HG02884 (cell line): ENCODE data around the gene KIAA1671.

ENCODE experiments used
- ATAC-seq: cut with Tn5 transposase; IDR thresholded peaks from one replicate; pipeline ENCODE4 v1.9.1; 2021; ENCODE audit warnings: mild to moderate bottlenecking, moderate library complexity; ENCODE audit not compliant: unreplicated experiment

The KIAA1671 gene

DNA sequence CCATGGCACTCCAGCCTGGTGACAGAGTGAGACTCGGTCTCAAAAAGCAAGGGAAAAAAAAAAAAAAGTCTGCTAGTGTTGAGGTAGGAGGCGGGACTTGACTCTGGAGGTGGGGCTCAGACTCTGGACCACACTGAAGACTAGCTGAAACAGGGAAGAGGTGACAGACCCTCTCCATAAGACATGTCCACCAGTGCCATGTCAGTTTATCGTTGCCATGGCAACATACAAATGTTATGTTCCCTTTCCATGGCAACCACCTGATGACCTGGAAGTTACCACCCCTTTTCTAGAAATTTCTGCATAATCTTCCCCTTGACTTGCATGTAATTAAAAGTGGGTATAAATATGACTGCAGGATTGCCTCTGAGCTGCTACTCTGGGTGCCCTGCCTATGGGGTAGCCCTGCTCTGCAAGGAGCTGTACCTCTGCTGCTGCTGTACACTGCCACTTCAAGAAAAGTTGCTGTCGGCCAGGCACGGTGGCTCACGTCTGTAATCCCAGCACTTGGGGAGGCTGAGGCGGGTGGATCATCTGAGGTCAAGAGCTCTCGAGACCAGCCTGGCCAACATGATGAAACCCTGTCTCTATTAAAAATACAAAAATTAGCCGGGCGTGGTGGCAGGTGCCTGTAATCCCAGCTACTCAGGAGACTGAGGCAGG, 55.1 kb downstream of the KIAA1671 start:
- no peak for ATAC-seq

DNA sequence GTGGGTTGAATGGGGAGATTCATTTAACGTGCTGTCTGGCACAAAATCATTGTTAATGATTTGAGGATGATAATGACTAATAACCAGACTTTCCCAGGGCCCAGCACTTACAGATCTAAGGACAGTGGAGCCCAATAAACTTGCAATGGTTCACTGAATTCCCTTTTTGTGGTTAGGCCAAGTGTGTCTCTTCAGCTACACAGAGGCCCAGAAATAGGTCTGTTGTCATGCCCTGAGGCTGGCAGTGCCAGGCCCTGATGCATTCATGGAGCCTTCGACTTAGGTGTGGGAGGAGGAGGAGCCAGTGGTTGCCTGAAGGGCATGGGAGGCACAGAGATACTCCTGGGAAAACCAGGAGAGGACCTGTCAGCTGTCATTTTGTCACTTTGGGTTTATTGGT, 56.1 kb downstream of the KIAA1671 start:
- no peak for ATAC-seq

DNA sequence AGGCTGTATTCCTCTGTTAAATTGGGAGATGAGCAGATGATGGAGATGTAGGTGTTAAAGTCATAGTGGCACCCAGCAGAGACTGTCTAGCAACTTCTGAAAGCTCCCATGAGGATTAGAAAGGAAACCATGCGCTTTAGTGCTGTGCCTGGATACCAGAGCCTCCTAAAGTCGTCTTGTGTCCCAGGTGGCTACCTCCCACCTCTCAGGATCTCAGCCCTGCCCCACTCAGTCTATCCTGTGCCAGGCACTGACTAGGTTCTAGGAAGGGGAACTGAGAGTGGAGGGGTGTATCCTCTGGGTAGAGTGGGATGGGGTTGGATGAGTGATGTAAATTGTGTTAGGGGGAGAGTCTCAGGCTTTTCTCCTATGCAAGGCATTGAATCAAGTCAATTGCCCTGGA, 60.2 kb downstream of the KIAA1671 start:
- ATAC-seq = no peak

GRCh38 chr22:25013607-25014006, 61.1 kb downstream of the KIAA1671 start:
- no peak for ATAC-seq

DNA sequence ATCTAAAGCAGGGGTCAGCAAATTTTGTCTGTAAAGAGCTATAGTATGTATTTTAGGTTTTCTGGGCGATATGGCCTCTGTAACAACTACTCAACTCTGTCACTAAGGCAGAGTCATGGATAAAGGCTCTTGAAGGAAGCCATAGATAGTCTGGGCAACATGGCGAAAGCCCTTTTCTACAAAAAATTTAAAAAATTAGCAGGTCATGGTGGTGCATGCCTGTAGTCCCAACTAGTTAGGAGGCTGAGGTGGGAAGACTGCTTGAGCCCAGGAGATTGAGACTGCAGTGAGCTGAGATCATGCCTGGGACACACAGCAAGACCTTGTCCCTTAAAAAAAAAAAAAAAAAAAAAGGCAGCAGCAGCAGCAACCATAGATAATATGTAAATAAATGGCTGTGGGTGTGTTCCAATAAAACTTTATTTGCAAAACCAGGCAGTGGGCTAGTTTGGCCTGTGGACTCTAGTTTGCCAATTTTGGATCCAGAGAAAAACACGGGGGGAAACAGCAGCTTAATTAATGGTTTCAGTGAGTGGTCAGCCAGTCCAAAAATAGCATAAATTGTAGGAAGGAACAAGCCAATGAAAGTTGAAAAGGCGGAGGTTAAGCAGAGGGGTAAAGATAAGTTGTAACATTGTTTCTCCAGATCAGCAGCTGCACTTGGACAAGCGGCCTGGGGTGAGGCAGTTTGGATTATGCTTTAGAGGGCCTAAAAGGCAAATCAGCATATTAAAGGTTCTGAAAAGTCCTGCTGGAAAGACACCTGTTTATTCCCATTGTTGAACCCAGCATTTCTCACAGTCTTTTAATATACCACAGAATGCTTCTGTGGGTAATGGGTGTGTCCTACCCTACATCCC, 62.6 kb downstream of the KIAA1671 start:
- ATAC-seq = no peak

DNA sequence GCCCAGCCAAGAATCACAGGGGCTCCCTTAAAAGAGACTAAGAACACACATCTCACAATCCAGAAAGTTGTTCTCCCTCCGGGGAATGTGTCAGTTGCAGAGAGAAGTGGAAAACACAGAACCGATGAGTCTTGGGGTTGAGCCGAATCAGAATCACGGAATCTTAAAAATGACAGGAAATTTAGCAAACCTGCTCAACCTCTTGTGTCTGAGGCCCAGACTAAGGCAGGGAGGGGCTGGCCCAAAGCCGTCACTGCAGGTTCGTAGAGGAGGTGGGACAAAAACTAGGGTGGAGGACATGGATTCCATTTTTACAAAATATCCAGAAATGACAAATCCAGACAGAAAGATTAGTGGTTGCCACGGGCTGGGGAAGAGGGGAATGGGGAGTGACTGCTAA, 63.8 kb downstream of the KIAA1671 start:
- ATAC-seq = no peak

DNA sequence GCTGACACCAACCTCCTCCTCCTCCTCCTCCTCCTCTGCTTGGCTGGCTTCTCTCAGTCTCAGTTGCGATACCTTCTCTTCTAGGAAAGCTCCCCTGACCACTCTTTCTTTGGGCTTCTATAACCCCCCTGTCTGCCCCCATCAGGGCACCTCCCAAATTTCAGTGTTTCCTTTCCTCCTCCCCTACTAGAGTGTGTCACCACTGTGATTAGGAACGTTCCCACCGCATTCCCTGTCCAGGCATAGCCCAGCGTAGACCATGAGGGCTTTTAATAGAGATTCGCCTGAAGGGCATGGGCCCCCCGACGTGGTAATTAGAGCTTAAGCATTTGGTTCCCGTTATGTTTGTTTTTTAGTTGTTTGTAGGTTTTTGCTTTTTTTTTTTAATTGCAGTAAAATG, 65.5 kb downstream of the KIAA1671 start:
- ATAC-seq = no peak

GRCh38 chr22:25019427-25020184, 67.1 kb downstream of the KIAA1671 start:
- ATAC-seq = no peak

GRCh38 chr22:25021409-25021808, 68.9 kb downstream of the KIAA1671 start:
- no peak for ATAC-seq

DNA sequence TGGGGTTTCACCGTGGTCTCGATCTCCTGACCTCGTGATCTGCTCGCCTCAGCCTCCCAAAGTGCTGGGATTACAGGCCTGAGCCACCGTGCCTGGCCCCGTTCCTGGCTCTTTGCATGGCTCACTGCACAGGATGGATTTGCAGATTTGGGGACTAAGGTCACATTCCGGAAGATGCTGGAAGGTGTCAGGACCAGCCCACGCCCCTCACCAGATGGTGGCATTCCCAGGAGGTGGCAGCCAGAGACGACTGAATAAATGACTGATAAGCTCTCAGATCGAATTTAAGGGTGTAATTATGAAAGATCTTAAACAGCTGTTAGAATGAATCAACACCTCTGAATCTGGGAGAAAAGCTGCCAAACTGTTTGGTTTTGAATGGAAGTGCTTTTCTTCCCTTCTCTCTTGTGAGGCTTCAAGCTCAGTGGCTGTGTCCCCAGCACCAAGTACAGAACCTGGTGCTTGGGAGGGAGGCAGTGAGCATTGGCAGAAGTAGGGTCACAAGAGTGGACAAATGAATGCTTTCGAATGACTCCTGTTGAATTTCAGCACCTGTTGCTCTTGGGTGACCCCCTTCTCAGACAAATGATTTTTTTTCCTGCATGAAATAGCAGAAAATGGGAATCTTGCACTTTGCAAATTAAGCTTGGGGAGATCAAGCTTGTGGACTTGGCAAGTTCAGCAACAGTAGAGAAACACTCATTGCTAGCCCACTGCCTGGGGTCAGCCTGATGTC, 69.6 kb downstream of the KIAA1671 start:
- ATAC-seq = no peak

- ATAC-seq = no peak
These were observed 71.4 kb downstream of the KIAA1671 start for GRCh38 chr22:25023879-25024278.

DNA sequence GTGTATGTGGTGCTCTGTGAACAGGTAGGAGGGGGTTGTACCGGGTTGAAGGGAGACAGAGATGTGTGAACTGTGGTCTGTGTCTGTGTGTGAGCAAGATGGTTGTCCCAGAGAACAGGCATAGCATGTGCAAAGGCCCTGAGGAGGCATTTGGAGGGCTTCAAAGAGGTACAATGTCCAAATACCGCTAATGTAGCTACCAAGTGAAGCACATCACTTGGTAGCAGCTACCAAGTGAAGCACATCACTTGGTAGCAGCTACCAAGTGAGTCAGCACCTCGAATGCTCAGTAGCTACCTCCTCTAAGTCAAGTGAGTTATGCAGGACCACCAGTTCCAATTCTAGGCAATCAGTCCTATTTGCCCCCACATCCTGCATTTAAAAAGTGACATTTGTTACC, 72.4 kb downstream of the KIAA1671 start:
- no peak for ATAC-seq

- no peak for ATAC-seq
These were observed 73.2 kb downstream of the KIAA1671 start for GRCh38 chr22:25025491-25026400.

DNA sequence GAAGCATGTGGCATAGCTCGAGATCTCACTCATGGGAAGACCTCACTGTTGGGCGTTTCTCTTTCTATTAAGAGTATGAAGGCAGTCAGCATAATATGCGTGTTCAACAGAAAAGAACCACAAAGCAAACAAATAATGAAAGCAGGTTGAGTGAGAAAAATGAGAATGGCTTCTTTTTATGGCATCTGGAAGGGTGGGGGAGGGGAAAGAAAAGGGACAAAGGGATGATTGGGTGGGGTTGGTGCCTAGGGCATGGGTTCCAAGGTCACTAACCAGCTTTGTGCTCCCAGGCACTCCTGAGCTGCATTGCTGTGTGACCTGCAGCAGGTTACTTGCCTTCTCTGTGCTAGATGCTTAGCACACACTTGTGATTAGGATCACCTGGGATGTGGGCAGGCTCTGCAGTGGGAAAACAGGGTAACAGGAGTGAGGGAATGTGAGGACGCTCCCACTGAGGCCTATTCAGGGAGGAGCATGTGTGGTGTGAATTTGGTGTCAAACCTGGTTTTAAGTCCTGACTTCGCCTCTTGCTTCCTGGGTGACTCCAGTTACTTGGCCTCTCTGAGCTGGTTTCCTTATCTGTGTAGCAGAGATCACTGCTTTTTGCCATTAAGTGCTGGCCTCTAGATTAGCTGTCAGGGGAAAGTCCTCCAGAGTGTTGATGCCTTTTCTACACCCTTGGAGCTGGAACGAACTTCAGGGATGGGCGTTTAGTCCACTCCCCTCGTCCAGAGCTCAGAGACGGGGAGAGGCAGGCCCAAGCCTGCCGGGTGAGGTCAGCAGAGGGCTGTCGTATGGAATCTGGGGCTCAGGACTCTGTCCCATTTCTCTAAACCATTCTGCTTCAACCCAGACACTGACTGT, 74.8 kb downstream of the KIAA1671 start:
- ATAC-seq = no peak

DNA sequence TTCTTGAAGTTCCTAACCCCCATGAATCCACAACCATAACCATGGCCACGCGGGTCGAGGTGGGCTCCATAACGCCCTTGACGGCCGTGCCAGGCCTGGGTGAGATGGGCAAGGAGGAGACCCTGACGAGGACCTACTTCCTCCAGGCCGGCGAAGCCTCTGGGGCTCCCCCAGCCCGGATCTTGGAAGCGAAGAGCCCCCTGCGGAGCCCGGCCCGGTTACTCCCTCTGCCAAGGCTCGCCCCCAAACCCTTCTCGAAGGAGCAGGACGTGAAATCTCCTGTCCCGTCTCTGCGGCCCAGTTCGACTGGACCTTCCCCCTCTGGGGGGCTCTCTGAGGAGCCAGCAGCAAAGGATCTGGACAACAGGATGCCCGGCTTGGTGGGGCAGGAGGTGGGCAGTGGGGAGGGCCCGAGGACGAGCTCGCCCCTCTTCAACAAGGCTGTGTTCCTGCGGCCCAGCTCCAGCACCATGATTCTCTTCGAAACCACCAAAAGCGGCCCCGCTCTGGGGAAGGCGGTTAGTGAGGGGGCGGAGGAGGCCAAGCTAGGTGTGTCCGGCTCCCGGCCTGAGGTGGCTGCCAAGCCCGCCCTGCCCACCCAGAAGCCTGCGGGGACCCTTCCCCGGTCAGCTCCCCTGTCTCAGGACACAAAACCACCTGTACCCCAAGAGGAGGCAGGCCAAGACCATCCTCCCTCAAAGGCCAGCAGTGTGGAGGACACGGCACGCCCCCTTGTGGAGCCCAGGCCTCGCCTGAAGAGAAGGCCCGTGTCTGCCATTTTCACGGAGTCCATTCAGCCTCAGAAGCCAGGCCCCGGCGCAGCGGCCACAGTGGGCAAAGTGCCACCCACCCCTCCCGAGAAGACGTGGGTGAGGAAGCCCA, 75.7 kb downstream of the KIAA1671 start:
- no peak for ATAC-seq

DNA sequence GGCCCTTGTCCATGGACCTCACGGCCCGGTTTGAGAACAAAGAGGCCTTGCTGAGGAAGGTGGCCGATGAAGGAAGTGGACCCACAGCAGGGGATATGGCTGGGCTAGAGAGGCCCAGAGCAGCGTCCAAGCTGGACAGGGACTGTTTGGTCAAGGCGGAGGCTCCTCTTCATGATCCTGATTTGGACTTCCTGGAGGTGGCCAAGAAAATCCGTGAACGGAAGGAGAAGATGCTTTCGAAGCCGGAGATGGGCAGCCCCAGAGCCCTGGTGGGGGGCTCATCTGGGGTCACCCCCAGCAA, 76.3 kb downstream of the KIAA1671 start:
- no peak for ATAC-seq

- no peak for ATAC-seq
These were observed 76.7 kb downstream of the KIAA1671 start for GRCh38 chr22:25029181-25029580.

- no peak for ATAC-seq
These were observed 78.1 kb downstream of the KIAA1671 start for GRCh38 chr22:25030636-25031035.
